B cell (primary cell): ENCODE data around the gene KEL.

Source experiments
- CTCF ChIP-seq: fragments of 200-600 bp; IDR thresholded peaks from one replicate; pipeline ENCODE4 v1.8.0; 2022; ENCODE audit warnings: antibody characterized with exemption, mild to moderate bottlenecking
- EZH2 ChIP-seq: IDR thresholded peaks from 2 replicates; pipeline ENCODE4 v1.6.1; 2012; ENCODE audit warnings: borderline replicate concordance, low read depth, mild to moderate bottlenecking, moderate library complexity, low read length; ENCODE audit not compliant: insufficient read depth, poor library complexity, severe bottlenecking

GRCh38 chr7:142898377-142899170 lies 63.6 kb downstream of the KEL start:
- TF ChIP-seq CTCF, result no peak
- TF ChIP-seq EZH2, result no peak
